GM12878 (cell line): ENCODE results near the gene RNF223. TPM values are rescaled to one million over a fixed set of nuclear protein-coding genes. Genes with fewer than 3 reads are reported as not detected.

ENCODE experiments used
- ATAC-seq: fragments of 200-7000 bp; cut with Tn5 transposase; 3 replicates; pipeline ENCODE4 v1.9.1; 2020; ENCODE audit warnings: mild to moderate bottlenecking, moderate library complexity
- BruUV-seq: library from RNA; stranded (reverse); fragments of 400-500 nt; replicated peaks from 2 replicates; lab custom pipeline; 2021; lab: Mats Ljungman, UMichigan
- CTCF ChIA-PET: fragments of 300-600 bp; sonication (Branson Sonifier 250); formaldehyde crosslinking; extraction: SDS; loops from one replicate; lab custom pipeline; 2021; ENCODE audit warnings: inconsistent platforms; lab: Yijun Ruan, JAX
- POLR2A ChIA-PET: fragments of 350-600 bp; formaldehyde crosslinking; extraction: SDS; loops from one replicate; lab custom pipeline; 2021; ENCODE audit warnings: inconsistent platforms; lab: Charles Lee
- RAD21 ChIA-PET: fragments of 300-600 bp; sonication (Branson Sonifier 250); formaldehyde crosslinking; loops from one replicate; lab custom pipeline; 2023; ENCODE audit warnings: antibody characterized with exemption; ENCODE audit not compliant: unreplicated experiment; lab: Charles Lee
- SMC1A ChIA-PET: fragments of 300-600 bp; sonication (Branson Sonifier 250); formaldehyde crosslinking; loops from one replicate; lab custom pipeline; 2023; ENCODE audit not compliant: unreplicated experiment, uncharacterized antibody; lab: Charles Lee
- DNase-seq: peaks from one replicate; pipeline ENCODE4 v3.0.0-alpha.2; 2011; ENCODE audit warnings: low read depth, low spot score
- FAIRE-seq: peaks from 3 replicates; lab custom pipeline; 2011; peaks lifted over from hg19 to GRCh38; lab: Jason Lieb, UNC
- H2AFZ ChIP-seq: 2 replicates; pipeline ENCODE4 v1.6.0; 2011; ENCODE audit warnings: low read depth, low read length, control low read depth; ENCODE audit not compliant: control insufficient read depth
- H3K27ac ChIP-seq: 2 replicates; pipeline ENCODE4 v1.5.1; 2011; ENCODE audit warnings: control low read depth; ENCODE audit not compliant: control insufficient read depth, insufficient read depth
- H3K27me3 ChIP-seq, 2 experiments: replicated peaks in 1 of 2; 2 replicates each; pipeline versions ENCODE4 v1.6.0 to v1.6.1; 2011; ENCODE audit warnings: low read length in 1 of 2; ENCODE audit not compliant: control insufficient read depth in 2 of 2, insufficient read depth in 2 of 2
- H3K36me3 ChIP-seq, 2 experiments: 2 replicates each; pipeline ENCODE4 v1.5.1; 2011; ENCODE audit warnings: low read length in 1 of 2; ENCODE audit not compliant: control insufficient read depth in 2 of 2, insufficient read depth in 2 of 2
- H3K4me1 ChIP-seq: 2 replicates; pipeline ENCODE4 v1.6.1; 2011; ENCODE audit warnings: mild to moderate bottlenecking, low read length, moderate library complexity, mixed read lengths; ENCODE audit not compliant: control insufficient read depth, insufficient read depth
- H3K4me2 ChIP-seq: 2 replicates; pipeline ENCODE4 v1.6.0; 2011; ENCODE audit warnings: control low read depth; ENCODE audit not compliant: control insufficient read depth, insufficient read depth
- H3K4me3 ChIP-seq: fragments of 200-600 bp; sonication (generic); 2 replicates; pipeline ENCODE4 v1.5.1; 2016
- H3K79me2 ChIP-seq: 2 replicates; pipeline ENCODE4 v1.6.0; 2011; ENCODE audit warnings: low read length; ENCODE audit not compliant: control insufficient read depth, insufficient read depth
- H3K9ac ChIP-seq: 2 replicates; pipeline ENCODE4 v1.8.0; 2011; ENCODE audit warnings: low read length, control low read depth, mixed read lengths; ENCODE audit not compliant: control insufficient read depth, insufficient read depth
- H3K9me3 ChIP-seq: replicated peaks from 3 replicates; pipeline ENCODE4 v1.5.1; 2011; ENCODE audit warnings: mild to moderate bottlenecking, low read length; ENCODE audit not compliant: control insufficient read depth, insufficient read depth
- H4K20me1 ChIP-seq: 2 replicates; pipeline ENCODE4 v1.6.0; 2011; ENCODE audit not compliant: control insufficient read depth, insufficient read depth
- BHLHE40 ChIP-seq, 2 experiments: fragments of 450-650 bp in 1 of 2; IDR thresholded peaks; 2 replicates each; pipeline ENCODE4 v1.6.1; 2011 to 2017; ENCODE audit warnings: low read depth in 2 of 2, borderline replicate concordance in 1 of 2, improper control_type of control experiment in 1 of 2, low read length in 1 of 2, mild to moderate bottlenecking in 1 of 2
- CEBPB ChIP-seq, 2 experiments: fragments of 150-350 bp in 1 of 2; IDR thresholded peaks; 2 replicates each; pipeline ENCODE4 v1.6.1; 2012 to 2014; ENCODE audit warnings: low read depth in 2 of 2, low read length in 2 of 2, borderline replicate concordance in 1 of 2, inconsistent platforms in 1 of 2
- DPF2 ChIP-seq: fragments of 450-650 bp; IDR thresholded peaks from 2 replicates; pipeline ENCODE4 v1.6.1; 2017; ENCODE audit warnings: mild to moderate bottlenecking
- HDAC2 ChIP-seq: fragments of 200-600 bp; sonication (generic); IDR thresholded peaks from 2 replicates; pipeline ENCODE4 v1.6.1; 2017
- NFIC ChIP-seq: IDR thresholded peaks from 2 replicates; pipeline ENCODE4 v1.6.1; 2012; ENCODE audit warnings: low read depth, mild to moderate bottlenecking, inconsistent platforms, low read length, moderate library complexity
- NFYB ChIP-seq: IDR thresholded peaks from 2 replicates; pipeline ENCODE4 v1.6.1; 2011; ENCODE audit warnings: low read depth, mild to moderate bottlenecking, low read length, improper control_type of control experiment, moderate library complexity; ENCODE audit not compliant: insufficient read depth
- POLR2A ChIP-seq: IDR thresholded peaks from 2 replicates; pipeline ENCODE4 v1.6.1; 2011; ENCODE audit warnings: low read depth, mild to moderate bottlenecking, low read length
- POLR2AphosphoS2 ChIP-seq: IDR thresholded peaks from 2 replicates; pipeline ENCODE4 v1.6.1; 2011; ENCODE audit warnings: low read depth, mild to moderate bottlenecking, low read length, improper control_type of control experiment, moderate library complexity
- RAD51 ChIP-seq: fragments of 450-650 bp; IDR thresholded peaks from 2 replicates; pipeline ENCODE4 v1.6.1; 2016; ENCODE audit warnings: moderate library complexity, mild to moderate bottlenecking, inconsistent platforms
- SMAD1 ChIP-seq: fragments of 450-650 bp; IDR thresholded peaks from 2 replicates; pipeline ENCODE4 v1.6.1; 2018; ENCODE audit warnings: mild to moderate bottlenecking, low read depth; ENCODE audit not compliant: partially characterized antibody
- WGBS: methylation state at CpG from one replicate; pipeline ENCODE4 v1.1.6; 2016; ENCODE audit warnings: low lambda C conversion rate; ENCODE audit not compliant: insufficient replicate concordance, insufficient coverage; ENCODE audit errors: missing lambda C conversion rate; 5-methylcytosine and 5-hydroxymethylcytosine counted together
- in situ Hi-C: fragments of 300-500 bp; cut with MboI; formaldehyde crosslinking; loops from 9 replicates; pipeline ENCODE4 v1.14.3; 2018; ENCODE audit warnings: mixed read lengths
- intact Hi-C: fragments of 100-400 bp; cut with micrococcal nuclease; formaldehyde crosslinking; loops from one replicate; pipeline ENCODE4 v1.14.2; 2022; ENCODE audit not compliant: unreplicated experiment
- polyA plus RNA-seq, 11 experiments: library from polyadenylated mRNA; depleted of rRNA in 4 of 11; unstranded in 6 of 11; stranded (reverse) in 5 of 11; fragments of >200 nt; fragmentation: Nextera tagmentation in 4 of 11; fragmentation: Illumina TruSeq in 1 of 11; extraction: Ambion mirVana in 4 of 11; extraction: Trizol in 1 of 11; gene quantifications; 1 replicate in 1 of 11; 2 replicates in 10 of 11; pipeline versions ENCODE4 v1.2.1 to v1.2.3, GENCODE V29; 2011 to 2016; ENCODE audit warnings: inconsistent platforms in 2 of 11, missing spikeins in 2 of 11, low read depth in 1 of 11
- total RNA-seq, 4 experiments: library from RNA; depleted of rRNA in 3 of 4; stranded (reverse); fragments of >200 nt in 3 of 4; fragmentation: Illumina TruSeq in 1 of 4; extraction: Trizol in 1 of 4; gene quantifications; 2 replicates each; pipeline versions ENCODE4 v1.2.1 to v1.2.3, GENCODE V29; 2013 to 2021
- TF ChIP-seq, protein P1 (sequence below): IDR thresholded peaks from 2 replicates; pipeline ENCODE4 v1.6.1; 2011; ENCODE audit warnings: low read depth, low read length, improper control_type of control experiment, borderline replicate concordance
- TF ChIP-seq, protein P2 (sequence below): IDR thresholded peaks from 2 replicates; pipeline ENCODE4 v1.6.1; 2011; ENCODE audit warnings: borderline replicate concordance, low read depth, mild to moderate bottlenecking, moderate library complexity, mixed read lengths, low read length; ENCODE audit not compliant: insufficient read depth; ENCODE audit errors: extremely low read length
- TF ChIP-seq, protein P3 (sequence below): IDR thresholded peaks from 2 replicates; pipeline ENCODE4 v1.6.1; 2011; ENCODE audit warnings: low read depth, mild to moderate bottlenecking, low read length, moderate library complexity, borderline replicate concordance; ENCODE audit errors: extremely low read depth

RNF223 gene
- total and polyA plus RNA-seq, 10 of the 15 experiments (the other 5 are each of a cell fraction or from before 2014, with no cell fraction given) = 0.06 TPM; not detected in 9

DNA sequence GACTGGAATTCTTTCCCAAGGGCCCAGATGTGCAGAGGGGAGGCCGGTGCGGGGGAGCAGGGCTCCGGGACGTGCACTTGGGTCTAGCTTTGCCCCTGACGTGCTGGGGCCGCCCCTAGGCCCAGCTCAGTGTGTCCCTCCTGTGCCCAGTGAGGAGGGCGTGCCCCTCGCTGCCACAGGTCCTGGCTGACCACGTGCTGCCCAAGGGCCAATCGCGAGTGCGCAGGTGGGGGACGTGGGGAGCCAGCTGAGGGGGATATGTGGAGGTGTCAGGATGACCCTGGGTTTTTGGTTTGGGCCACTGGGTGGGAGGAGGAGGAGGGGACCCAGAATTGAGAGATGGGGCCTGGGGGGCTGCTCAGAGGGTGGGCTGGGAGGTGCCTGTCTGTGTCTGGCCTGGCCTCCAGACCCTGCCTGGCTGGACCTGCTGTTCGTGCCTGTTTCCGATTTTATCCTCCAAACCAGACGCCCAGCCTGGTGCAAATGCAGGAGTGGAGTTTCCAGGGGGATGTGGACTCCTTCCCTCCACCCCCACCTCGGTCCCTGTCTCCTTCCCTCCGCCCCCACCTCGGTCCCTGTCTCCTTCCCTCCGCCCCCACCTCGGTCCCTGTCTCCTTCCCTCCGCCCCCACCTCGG, 6.1 kb upstream of the RNF223 start:
- Histone ChIP-seq H2AFZ (peak overlapping the region; percentile 49; the same call in 1 of the 2 replicates), H3K9me3 (no peaks in the 10 kb centered on the region), H3K4me3 (no peak overlapping the region), H3K9ac (no peak overlapping the region), H3K27me3 (no peaks in the 10 kb centered on the region), H3K36me3 (no peaks in the 10 kb centered on the region), H3K79me2 (no peaks in the 10 kb centered on the region), H3K4me1 (peaks cover 10% of the 10 kb centered on the region), H4K20me1 (no peaks in the 10 kb centered on the region), H3K27ac (no peak overlapping the region), H3K4me2 (peak overlapping the region; percentile 54; the same call in 1 of the 2 replicates)
- in situ Hi-C loops = no loop called here
- FAIRE-seq (peak; percentile 84), DNase-seq (no peak), ATAC-seq (peak; percentile 84)
- 19% methylated on average over 15 of the region's 23 CpGs for WGBS
- intact Hi-C loops = no loop called here
- no TSS peak for BruUV-seq
- POLR2A ChIA-PET = interaction anchor here (0.6 to 0.9 kb wide), 2 partner anchors 40 to 106 kb away, joined by 3 to 6 read pairs; no protein-coding TSS in a partner anchor
- CTCF ChIA-PET = interaction anchor here (1.0 kb wide), 2 partner anchors 42 to 170 kb away, joined by 3 to 4 read pairs; no protein-coding TSS in a partner anchor
- SMC1A ChIA-PET = no interaction called here
- TF ChIP-seq NFYB (peak; percentile 45; the same call in 1 of the 2 replicates), HDAC2 (no peak), DPF2 (no peak), RAD51 (peak; percentile 73), BHLHE40 (IDR thresholded peaks at IDR 0.05; ENCODE audit: borderline replicate concordance in 1 of 2, low read depth in 2 of 2, low read length in 1 of 2) (no peak), SMAD1 (no peak), POLR2AphosphoS2 (0 out of 2 replicates have a peak, but pooled peaks have one; percentile 25), POLR2A (no peak), CEBPB (IDR thresholded peaks at IDR 0.05; ENCODE audit: borderline replicate concordance in 1 of 2, low read depth in 2 of 2, low read length in 2 of 2) (no peak), NFIC (no peak)
- TF ChIP-seq, protein P1, sequence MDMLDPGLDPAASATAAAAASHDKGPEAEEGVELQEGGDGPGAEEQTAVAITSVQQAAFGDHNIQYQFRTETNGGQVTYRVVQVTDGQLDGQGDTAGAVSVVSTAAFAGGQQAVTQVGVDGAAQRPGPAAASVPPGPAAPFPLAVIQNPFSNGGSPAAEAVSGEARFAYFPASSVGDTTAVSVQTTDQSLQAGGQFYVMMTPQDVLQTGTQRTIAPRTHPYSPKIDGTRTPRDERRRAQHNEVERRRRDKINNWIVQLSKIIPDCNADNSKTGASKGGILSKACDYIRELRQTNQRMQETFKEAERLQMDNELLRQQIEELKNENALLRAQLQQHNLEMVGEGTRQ = peak; percentile 72
- TF ChIP-seq, protein P2, sequence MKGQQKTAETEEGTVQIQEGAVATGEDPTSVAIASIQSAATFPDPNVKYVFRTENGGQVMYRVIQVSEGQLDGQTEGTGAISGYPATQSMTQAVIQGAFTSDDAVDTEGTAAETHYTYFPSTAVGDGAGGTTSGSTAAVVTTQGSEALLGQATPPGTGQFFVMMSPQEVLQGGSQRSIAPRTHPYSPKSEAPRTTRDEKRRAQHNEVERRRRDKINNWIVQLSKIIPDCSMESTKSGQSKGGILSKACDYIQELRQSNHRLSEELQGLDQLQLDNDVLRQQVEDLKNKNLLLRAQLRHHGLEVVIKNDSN = peak; percentile 97
- TF ChIP-seq, protein P3, sequence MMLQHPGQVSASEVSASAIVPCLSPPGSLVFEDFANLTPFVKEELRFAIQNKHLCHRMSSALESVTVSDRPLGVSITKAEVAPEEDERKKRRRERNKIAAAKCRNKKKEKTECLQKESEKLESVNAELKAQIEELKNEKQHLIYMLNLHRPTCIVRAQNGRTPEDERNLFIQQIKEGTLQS = peak; percentile 56; the same call in 1 of the 2 replicates
- RAD21 ChIA-PET = no interaction called here
